NCI-H1048 (cell line): Measurements from ENCODE around the gene PLD3.
"Not testable (repeated sequence)": the region's sequence is repeated elsewhere in the genome, so short reads cannot be mapped to it uniquely, and the experiment has no call there.

Source experiments
- DNase-seq: peaks from one replicate; lab custom pipeline; 2025; lab: John Stamatoyannopoulos, UW

PLD3 gene

GRCh38 chr19:40389404-40390083 lies 41.0 kb downstream of the PLD3 start:
- no peak for DNase-seq

GRCh38 chr19:40390084-40390742 lies 41.7 kb downstream of the PLD3 start, which contains the start of gene HIPK4:
Gene HIPK4, minus strand, starts transcription at chr19:40390181. Its CDS starts 279 bp downstream, at chr19:40389902.
- no peak for DNase-seq

- DNase-seq, result no peak
Measured at GRCh38 chr19:40392123-40392522, 43.6 kb downstream of the PLD3 start.

GRCh38 chr19:40392894-40393517 lies 44.5 kb downstream of the PLD3 start:
- no peak for DNase-seq

- no peak for DNase-seq
Measured at GRCh38 chr19:40393894-40394815, 45.7 kb downstream of the PLD3 start.

GRCh38 chr19:40394816-40395210 lies 46.3 kb downstream of the PLD3 start:
- DNase-seq, result no peak

- no peak for DNase-seq
Measured at GRCh38 chr19:40395956-40396355, 47.5 kb downstream of the PLD3 start.

- no peak for DNase-seq
Measured at GRCh38 chr19:40396886-40397567, 48.5 kb downstream of the PLD3 start.

GRCh38 chr19:40397568-40397906 lies 49.0 kb downstream of the PLD3 start:
- no peak for DNase-seq

GRCh38 chr19:40398417-40399131 lies 50.1 kb downstream of the PLD3 start:
- DNase-seq, result peak; percentile 54

GRCh38 chr19:40400559-40400958 lies 52.1 kb downstream of the PLD3 start:
- no peak for DNase-seq

- peak; percentile 67 for DNase-seq
Measured at GRCh38 chr19:40403262-40403984, 54.9 kb downstream of the PLD3 start.

GRCh38 chr19:40407714-40408597 lies 59.5 kb downstream of the PLD3 start:
- no peak for DNase-seq

- not testable (repeated sequence) for DNase-seq
Measured at GRCh38 chr19:40408598-40408925, 60.1 kb downstream of the PLD3 start.

- no peak for DNase-seq
Measured at GRCh38 chr19:40410030-40410389, 61.5 kb downstream of the PLD3 start.

GRCh38 chr19:40411125-40411842 lies 62.8 kb downstream of the PLD3 start:
- DNase-seq, result no peak

- no peak for DNase-seq
Measured at GRCh38 chr19:40411958-40412499, 63.5 kb downstream of the PLD3 start.

- DNase-seq, result no peak
Measured at GRCh38 chr19:40412866-40413265, 64.4 kb downstream of the PLD3 start.
